Smooth muscle cell (in vitro differentiated cells): ENCODE measurements around the gene VAMP1. TPM values are rescaled to one million over a fixed set of nuclear protein-coding genes. Genes with fewer than 3 reads are reported as not detected.
"Not testable (repeated sequence)": the region's sequence is repeated elsewhere in the genome, so short reads cannot be mapped to it uniquely, and the experiment has no call there.

Experiments used
- DNase-seq: peaks from one replicate; lab custom pipeline; 2025; ENCODE audit not compliant: unreplicated experiment; lab: John Stamatoyannopoulos, UW
- H2AFZ ChIP-seq: fragments of 200-600 bp; sonication (generic); 2 replicates; pipeline ENCODE4 v1.6.0; 2016; ENCODE audit warnings: antibody characterized with exemption, low read depth, mild to moderate bottlenecking
- H3F3A ChIP-seq: fragments of 200-600 bp; sonication (generic); 2 replicates; pipeline ENCODE4 v1.6.0; 2017; ENCODE audit warnings: antibody characterized with exemption, low read depth
- H3K27ac ChIP-seq: fragments of 200-600 bp; sonication (generic); 2 replicates; pipeline ENCODE4 v1.5.1; 2016; ENCODE audit warnings: low read depth, mild to moderate bottlenecking
- H3K27me3 ChIP-seq: fragments of 200-600 bp; sonication (generic); 2 replicates; pipeline ENCODE4 v1.6.1; 2016; ENCODE audit warnings: low read depth, mild to moderate bottlenecking
- H3K36me3 ChIP-seq: fragments of 200-600 bp; sonication (generic); 2 replicates; pipeline ENCODE4 v1.5.1; 2016; ENCODE audit warnings: low read depth
- H3K4me1 ChIP-seq: fragments of 200-600 bp; sonication (generic); 2 replicates; pipeline ENCODE4 v1.5.1; 2016; ENCODE audit warnings: low read depth
- H3K4me2 ChIP-seq: fragments of 200-600 bp; sonication (generic); 2 replicates; pipeline ENCODE4 v1.6.0; 2016; ENCODE audit warnings: mild to moderate bottlenecking
- H3K4me3 ChIP-seq: fragments of 200-600 bp; sonication (generic); 2 replicates; pipeline ENCODE4 v1.5.1; 2016; ENCODE audit warnings: mild to moderate bottlenecking
- H3K79me2 ChIP-seq: fragments of 200-600 bp; sonication (generic); 2 replicates; pipeline ENCODE4 v1.6.0; 2016; ENCODE audit warnings: low read depth, mild to moderate bottlenecking
- H3K9ac ChIP-seq: fragments of 200-600 bp; sonication (generic); 2 replicates; pipeline ENCODE4 v1.6.0; 2016; ENCODE audit warnings: low read depth
- H3K9me3 ChIP-seq: fragments of 200-600 bp; sonication (generic); replicated peaks from 2 replicates; pipeline ENCODE4 v1.5.1; 2016; ENCODE audit warnings: low read depth
- H4K20me1 ChIP-seq: fragments of 200-600 bp; sonication (generic); 2 replicates; pipeline ENCODE4 v1.6.0; 2016; ENCODE audit warnings: low read depth
- WGBS: methylation state at CpG from one replicate; pipeline ENCODE4 v1.1.7; 2016; ENCODE audit warnings: low lambda C conversion rate; 5-methylcytosine and 5-hydroxymethylcytosine counted together
- polyA plus RNA-seq: library from polyadenylated mRNA; unstranded; fragments of >200 nt; fragmentation: Nextera tagmentation; extraction: Ambion mirVana; gene quantifications from 2 replicates; pipeline ENCODE4 v1.2.1, GENCODE V29; 2016
- total RNA-seq: library from RNA; depleted of rRNA; stranded (reverse); fragments of >200 nt; gene quantifications from 2 replicates; pipeline ENCODE4 v1.2.3, GENCODE V29; 2014
- TF ChIP-seq, protein P1 (sequence below): fragments of 200-600 bp; sonication (generic); IDR thresholded peaks from 2 replicates; pipeline ENCODE4 v1.5.1; 2017; ENCODE audit warnings: borderline replicate concordance, mild to moderate bottlenecking, antibody characterized with exemption; ENCODE audit not compliant: insufficient read depth, poor library complexity, severe bottlenecking

The VAMP1 gene
- total and polyA plus RNA-seq, 2 experiments from 2014 or later = 3.5 to 7.5 TPM

DNA sequence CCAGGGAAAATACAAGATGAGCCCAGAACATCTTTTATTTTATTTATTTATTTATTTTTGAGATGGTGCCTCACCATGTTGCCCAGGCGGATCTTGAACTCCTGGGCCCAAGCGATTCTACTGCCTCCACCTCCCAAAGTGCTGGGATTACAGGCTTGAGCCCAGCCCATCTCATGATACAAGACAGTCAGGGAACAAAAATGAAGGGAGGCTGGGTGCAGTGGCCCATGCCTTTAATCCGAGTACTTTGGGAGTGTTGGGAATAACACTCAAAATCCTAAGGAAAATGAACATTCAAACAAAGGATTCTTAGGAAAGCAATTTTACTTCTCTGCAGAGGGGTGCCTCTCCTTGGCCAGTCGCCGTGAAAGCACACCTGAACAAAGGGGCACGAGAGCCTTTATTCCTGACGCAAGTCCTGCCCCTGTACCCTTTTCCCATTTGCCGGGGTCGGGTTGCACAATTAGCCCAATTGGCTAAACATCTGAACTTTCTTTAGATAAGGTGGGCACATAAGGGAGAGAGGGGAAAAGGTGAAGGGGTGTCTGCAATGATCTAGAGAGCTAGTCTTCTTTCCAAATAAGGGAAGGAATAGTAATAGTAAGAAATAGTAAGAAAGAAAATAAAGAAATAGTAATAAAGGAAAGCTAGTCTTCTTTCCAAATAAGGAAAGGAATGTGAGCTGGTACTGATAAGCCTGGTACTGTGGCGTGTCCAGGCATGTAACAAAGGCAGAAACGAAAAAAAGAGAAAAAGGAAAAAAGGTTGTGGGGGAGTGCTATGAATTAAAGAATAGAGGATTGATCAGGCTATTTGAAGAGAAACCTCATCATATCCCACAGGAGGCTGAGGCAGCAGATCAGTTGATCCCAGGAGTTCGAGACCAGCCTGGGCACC, 36.9 kb upstream of the VAMP1 start:
- Histone ChIP-seq H3K4me1 (peaks cover 18% of the 10 kb centered on the region), H3K79me2 (peaks cover 20% of the 10 kb centered on the region), H3K9me3 (no peaks in the 10 kb centered on the region), H3K27ac (peak overlapping the region; percentile 84), H2AFZ (peak overlapping the region; percentile 83), H3K27me3 (no peaks in the 10 kb centered on the region), H3K4me3 (no peak overlapping the region), H3K4me2 (peak overlapping the region; percentile 70), H3F3A (no peaks in the 10 kb centered on the region), H4K20me1 (no peaks in the 10 kb centered on the region), H3K36me3 (no peaks in the 10 kb centered on the region), H3K9ac (peak overlapping the region; percentile 37)
- WGBS = 65% methylated on average over 12 of the region's 12 CpGs
- no peak for DNase-seq
- TF ChIP-seq, protein P1, sequence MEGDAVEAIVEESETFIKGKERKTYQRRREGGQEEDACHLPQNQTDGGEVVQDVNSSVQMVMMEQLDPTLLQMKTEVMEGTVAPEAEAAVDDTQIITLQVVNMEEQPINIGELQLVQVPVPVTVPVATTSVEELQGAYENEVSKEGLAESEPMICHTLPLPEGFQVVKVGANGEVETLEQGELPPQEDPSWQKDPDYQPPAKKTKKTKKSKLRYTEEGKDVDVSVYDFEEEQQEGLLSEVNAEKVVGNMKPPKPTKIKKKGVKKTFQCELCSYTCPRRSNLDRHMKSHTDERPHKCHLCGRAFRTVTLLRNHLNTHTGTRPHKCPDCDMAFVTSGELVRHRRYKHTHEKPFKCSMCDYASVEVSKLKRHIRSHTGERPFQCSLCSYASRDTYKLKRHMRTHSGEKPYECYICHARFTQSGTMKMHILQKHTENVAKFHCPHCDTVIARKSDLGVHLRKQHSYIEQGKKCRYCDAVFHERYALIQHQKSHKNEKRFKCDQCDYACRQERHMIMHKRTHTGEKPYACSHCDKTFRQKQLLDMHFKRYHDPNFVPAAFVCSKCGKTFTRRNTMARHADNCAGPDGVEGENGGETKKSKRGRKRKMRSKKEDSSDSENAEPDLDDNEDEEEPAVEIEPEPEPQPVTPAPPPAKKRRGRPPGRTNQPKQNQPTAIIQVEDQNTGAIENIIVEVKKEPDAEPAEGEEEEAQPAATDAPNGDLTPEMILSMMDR = no peak

DNA sequence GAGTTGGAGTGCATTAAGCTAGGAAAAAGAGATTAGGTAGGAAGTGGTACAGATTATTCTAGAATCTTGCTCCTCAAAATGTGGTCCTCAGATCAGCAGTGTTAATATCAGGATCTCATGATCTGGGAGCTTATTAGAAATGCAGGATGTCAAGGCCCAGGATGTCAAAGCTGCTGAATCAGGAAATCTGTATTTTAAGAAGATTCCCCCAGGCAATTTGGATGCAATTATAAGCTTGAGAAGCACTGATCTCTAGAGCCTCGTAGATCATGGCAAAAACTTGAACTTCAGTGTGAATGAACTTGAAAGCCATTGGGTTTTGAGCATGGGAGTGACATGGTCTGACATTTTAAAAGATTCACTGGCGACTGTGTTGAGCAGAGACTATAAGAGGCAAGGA, 30.0 kb upstream of the VAMP1 start:
- H3K4me3 ChIP-seq = no peak overlapping the region
- TF ChIP-seq, protein P1 = no peak
- no peaks in the 10 kb centered on the region for H3F3A ChIP-seq
- WGBS = 88% methylated on average over 2 of the region's 2 CpGs
- H3K36me3 ChIP-seq = no peaks in the 10 kb centered on the region
- no peaks in the 10 kb centered on the region for H3K27me3 ChIP-seq
- H4K20me1 ChIP-seq = no peaks in the 10 kb centered on the region
- no peak overlapping the region for H3K27ac ChIP-seq
- peaks cover 32% of the 10 kb centered on the region for H3K79me2 ChIP-seq
- no peak overlapping the region for H2AFZ ChIP-seq
- H3K9me3 ChIP-seq = no peaks in the 10 kb centered on the region
- DNase-seq = no peak
- no peak overlapping the region for H3K9ac ChIP-seq
- H3K4me1 ChIP-seq = peaks cover 2% of the 10 kb centered on the region
- no peak overlapping the region for H3K4me2 ChIP-seq

DNA sequence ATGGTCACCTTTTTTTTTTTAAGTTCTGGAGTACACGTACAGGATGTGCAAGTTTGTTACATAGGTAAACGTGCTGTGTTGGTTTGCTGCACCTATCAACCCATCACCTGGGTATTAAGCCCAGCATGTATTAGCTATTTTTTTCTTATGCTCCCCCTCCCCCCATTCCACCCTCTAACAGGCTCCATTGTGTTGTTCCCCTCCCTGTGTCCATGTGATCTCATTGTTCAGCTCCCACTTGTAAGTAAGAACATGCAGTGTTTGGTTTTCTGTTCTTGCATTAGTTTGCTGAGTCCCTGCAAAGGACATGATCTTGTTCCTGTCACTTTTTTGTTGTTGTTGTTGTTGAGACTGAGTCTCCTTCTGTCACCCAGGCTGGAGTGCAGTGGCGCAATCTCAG, 26.8 kb upstream of the VAMP1 start:
- not testable (repeated sequence) for H3K36me3 ChIP-seq, H3K9me3 ChIP-seq, H3K4me2 ChIP-seq, H3K9ac ChIP-seq, H2AFZ ChIP-seq, H4K20me1 ChIP-seq, H3K27me3 ChIP-seq, H3K4me3 ChIP-seq, DNase-seq, H3F3A ChIP-seq, H3K27ac ChIP-seq
- Histone ChIP-seq H3K4me1 (peaks cover 17% of the 10 kb centered on the region), H3K79me2 (peaks cover 44% of the 10 kb centered on the region)
- WGBS = 95% methylated on average over 3 of the region's 3 CpGs

DNA sequence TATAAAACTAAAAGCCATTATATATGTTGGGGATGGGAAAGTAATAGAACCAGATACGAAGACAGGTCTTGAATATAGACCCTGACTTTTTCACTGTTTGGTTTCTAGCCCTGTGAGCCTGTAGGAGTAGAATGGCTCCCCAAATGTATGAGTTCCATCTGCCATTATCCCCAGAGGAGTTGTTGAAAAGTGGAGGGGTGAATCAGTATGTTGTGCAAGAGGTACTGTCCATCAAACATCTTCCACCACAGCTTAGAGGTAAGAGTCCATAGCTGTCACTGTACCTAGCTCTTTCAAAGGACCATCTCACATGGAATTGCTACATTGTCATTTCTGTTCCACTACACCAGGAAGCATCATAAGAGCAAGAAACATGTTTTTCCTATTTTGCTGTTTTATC, 24.5 kb upstream of the VAMP1 start:
- Histone ChIP-seq H2AFZ (no peak overlapping the region), H4K20me1 (peaks cover 6% of the 10 kb centered on the region), H3K27me3 (no peaks in the 10 kb centered on the region), H3K4me2 (peak overlapping the region; percentile 84), H3F3A (peaks cover 3% of the 10 kb centered on the region), H3K4me1 (peaks cover 21% of the 10 kb centered on the region), H3K4me3 (peak overlapping the region; percentile 74), H3K36me3 (no peaks in the 10 kb centered on the region), H3K9me3 (no peaks in the 10 kb centered on the region), H3K79me2 (peaks cover 35% of the 10 kb centered on the region), H3K9ac (peak overlapping the region; percentile 4), H3K27ac (no peak overlapping the region)
- TF ChIP-seq, protein P1 = no peak
- no peak for DNase-seq
- 87% methylated on average over 1 of the region's 1 CpG for WGBS
